Hematopoietic multipotent progenitor cell (in vitro differentiated cells): ENCODE measurements around the gene PRSS8. TPM values are rescaled to one million over a fixed set of nuclear protein-coding genes. Genes with fewer than 3 reads are reported as not detected.
"Not testable (repeated sequence)": the region's sequence is repeated elsewhere in the genome, so short reads cannot be mapped to it uniquely, and the experiment has no call there.

Experiments used
- DNase-seq, 3 donors: peaks; one replicate each; pipeline ENCODE4 v3.0.0-alpha.2; 2011 to 2015; ENCODE audit warnings: low read depth in 2 of 3, low spot score in 2 of 3
- total RNA-seq: library from RNA; depleted of rRNA; stranded (reverse); fragments of >200 nt; gene quantifications from one replicate; pipeline ENCODE4 v1.2.3, GENCODE V29; 2012

Gene PRSS8
- total RNA-seq, 1 donor: not detected

DNA sequence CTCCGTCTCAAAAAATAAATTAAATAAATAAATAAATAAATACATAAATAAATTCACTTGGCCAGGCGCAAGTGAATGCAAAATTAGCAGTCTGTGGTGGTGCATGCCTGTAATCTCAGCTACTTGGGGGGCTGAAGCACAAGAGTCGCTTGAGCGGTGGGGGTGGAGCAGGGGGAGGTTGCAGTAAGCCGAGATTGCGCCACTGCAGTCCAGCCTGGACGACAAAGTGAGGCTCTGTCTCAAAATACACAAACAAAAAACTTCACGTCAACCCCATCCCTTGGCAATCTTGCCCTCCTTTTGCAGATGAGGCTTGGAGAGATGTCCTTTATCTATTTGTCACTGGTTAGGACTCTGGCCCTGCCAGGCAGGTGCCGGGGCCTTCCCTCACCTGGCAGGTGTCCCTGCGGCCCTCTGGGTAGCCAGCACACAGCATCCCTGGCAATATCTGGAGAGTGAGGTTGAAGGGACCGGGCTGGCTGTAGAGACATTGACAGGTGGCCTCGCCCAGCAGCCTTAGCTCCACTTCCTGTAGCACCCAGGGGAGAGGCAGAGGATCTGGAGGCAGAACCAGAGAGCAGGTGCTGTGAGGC, 10.0 kb upstream of the PRSS8 start:
- DNase-seq: no peak

DNA sequence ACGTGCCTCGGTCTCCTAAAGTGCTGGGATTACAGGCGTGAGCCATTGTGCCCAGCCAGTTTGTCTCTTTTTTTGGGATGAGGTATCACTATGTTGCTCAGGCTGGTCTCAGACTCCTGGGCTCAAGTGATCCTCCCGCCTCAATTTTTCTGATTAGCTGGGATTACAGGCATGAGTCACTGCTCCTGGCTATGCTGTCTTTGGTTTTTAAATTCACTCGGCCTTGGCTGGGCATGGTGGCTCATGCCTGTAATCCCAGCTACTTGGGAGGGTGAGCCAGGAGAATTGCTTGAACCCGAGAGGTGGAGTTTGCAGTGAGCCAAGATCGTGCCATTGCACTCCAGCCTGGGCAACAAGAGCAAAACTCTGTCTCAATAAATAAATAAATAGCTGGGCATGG, 8.9 kb upstream of the PRSS8 start:
- not testable (repeated sequence) for DNase-seq

DNA sequence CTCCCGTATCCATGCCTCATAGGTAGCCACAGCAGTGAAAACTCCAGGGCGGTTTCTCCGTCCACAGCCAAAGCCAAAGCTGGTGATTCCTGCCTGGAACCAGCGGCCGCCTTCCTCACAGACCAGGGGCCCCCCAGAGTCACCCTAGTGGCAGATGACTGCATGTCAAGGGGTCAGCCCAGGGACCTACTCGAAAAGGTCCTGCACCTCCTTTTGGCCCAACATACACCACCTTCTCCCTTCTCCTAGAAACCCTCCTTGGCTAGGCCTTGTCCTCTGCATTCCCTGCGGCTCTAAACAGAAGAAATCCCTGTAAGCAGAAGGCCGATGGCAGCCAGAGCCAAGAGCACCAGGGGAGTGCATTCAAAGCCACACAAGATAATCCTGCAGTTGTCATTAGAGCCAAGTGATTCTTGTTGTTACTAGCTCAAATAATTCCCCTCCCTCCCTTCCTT, 8.2 kb upstream of the PRSS8 start:
- DNase-seq: no peak

DNA sequence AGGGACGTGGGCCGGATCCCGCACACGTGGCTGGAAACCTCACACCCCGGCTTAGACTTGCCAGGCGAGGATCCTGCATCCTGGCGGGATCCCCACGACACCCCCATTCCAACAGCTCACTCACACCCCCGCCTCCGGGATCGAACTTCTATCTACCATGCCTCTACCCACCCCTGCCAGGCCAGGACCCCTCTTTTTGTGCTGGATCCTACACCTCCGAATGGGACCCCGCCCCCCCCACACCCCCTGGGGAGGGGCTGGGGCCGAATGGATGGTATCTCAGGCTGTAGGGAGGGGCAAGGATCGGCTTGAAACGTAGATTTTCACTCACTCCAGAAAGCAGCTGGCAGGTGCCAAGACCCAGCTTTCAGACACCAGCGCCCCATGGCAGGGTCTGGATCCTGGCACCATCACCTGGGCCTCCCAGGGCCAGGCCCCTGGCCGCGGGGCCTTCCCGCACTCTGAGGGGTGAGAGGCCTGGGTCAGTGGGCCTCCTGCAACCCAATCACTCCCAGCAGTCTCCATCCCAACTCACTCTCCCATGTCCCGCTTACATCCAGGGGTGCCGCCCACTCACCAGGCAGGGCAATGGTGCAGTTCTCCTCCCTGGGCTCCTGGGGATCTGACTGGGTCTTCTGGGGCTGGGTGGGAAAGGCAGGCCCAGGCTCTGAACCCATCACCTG, 7.6 kb upstream of the PRSS8 start:
- DNase-seq: no peak

DNA sequence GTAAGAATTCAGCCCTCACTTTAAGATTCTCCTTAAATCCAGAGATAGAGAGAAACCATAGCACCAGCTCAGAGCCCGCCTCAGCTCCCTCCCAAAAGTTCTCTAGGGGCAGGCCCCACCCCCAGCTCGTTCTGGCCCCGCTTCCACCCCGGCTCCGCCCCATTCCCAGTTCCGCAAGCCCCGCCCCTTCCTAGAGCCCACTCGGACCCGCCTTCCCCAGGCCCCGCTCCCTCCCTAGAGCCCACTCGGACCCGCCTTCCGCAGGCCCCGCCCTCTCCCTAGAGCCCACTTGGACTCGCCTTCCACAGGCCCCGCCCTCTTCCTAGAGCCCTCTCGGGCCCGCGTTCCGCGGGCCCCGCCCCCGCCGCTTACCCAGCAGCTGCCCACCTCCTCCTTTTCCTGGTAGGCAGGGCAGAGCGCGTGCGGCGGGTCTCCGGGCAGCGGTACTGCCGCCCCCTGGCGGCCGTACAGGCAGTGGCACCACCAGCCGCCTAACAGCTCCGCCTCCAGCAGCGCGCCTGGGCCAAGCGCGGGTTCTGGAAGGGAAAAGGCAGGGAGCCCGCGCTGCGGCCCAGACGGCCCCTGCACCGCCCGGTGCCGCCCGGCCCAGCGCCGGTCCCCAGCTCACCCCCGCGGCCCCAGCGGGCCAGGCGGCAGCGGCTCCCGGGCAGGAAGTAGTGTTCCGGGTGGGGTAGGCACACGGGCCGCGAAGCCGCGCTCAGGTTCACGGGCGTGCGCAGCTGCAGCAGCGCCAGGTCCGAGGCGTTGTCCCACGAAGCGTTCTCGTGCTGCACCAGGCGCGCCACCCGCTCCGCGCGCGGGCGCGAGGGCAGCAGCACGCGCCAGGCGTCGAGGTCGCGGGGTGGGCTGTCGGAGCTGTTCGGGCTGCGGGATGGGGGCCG, 6.8 kb upstream of the PRSS8 start:
- DNase-seq: peak; percentile 95 to 99 (median 99)

DNA sequence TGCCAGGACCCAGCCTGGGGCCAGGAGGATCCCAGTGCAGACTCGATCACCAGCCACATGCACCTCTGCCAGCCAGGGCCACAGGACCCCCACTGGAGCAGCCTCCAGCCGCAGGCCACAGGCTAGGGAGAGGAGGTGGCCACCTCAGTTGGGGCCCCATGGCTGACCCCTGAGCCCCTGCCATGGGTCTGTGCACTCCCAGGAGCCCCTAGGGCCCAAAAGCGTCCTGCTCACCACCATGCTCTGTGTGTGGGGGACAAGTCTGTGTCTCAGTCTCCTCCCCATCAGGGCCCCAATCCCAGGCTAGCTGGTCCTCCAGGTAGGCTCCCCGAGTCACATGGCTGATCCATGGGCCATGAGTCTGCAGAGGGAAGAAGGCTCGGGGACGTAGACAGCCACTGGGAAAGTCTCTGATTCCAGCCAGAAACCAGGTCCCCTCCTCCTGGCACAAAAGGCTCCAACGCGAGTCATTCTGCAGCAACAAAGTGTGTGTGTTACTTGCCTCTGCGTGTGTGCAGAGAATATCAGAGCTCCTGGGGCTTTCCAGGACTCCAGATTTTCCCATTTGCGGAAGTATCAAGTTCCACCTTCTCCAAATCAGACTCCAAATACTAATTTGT, 6.1 kb upstream of the PRSS8 start:
- no peak for DNase-seq

DNA sequence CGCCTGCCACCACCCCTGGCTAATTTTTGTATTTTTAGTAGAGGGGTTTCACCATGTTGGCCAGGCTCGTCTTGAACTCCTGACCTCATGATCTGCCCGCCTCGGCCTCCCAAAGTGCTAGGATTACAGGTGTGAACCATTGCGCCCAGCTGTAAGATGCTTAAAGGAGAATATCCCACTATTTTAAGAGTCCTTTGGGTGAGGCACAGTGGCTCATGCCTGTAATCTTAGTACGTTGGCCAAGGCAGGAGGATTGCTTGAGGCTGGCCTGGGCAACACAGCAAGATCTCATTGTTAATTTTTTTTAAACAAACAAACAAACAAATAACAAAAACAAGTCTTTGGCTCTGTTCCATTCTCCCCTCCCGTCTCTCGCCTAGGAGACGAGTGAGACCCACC, 5.5 kb upstream of the PRSS8 start:
- DNase-seq: not testable (repeated sequence)

DNA sequence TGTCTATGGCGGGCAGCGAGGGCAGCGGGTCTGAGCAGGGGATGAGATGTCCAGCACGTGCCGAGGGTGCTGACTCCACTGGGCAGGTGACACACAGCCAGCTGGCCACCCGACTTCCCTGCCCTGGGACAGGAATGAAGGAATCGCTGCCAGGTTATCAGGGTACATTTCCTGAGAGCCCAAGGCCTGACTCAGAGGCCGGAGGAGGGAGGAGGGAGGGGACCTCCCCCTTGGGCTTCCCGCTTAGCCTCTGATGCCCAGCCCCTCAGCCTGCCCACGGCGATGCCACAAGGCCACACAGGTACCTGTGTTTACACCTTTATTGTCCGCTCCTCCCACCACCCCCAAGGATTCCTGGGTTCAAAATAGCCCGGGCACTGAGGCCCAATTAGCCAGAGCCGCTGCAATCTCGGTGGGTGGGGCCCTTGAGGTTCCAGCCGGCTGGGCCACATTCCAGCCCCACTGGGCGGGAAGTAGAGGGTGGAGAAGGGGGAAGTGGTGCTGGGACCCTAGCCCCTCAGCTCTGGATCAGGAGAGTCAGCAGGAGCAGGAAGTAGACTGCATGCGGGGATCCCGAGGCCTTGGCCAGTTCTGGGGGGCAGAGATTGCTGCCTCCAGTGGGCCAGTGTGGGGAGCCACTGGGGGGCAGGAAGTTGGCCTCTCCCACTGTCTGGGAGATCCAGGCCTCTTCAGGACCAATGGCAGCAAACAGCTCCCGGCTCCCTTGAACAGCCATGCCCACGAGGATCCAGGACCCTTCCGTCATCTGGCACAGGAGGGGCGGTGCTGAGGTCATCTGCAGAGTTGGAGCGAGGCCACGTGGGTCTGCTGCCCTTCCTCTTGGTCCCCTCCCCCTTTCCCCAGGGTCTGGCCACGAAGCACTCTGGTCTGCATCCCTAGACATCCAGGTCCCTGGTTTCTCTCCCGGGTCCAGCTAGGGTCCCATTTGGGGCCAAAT, 3.4 kb upstream of the PRSS8 start:
- no peak for DNase-seq

DNA sequence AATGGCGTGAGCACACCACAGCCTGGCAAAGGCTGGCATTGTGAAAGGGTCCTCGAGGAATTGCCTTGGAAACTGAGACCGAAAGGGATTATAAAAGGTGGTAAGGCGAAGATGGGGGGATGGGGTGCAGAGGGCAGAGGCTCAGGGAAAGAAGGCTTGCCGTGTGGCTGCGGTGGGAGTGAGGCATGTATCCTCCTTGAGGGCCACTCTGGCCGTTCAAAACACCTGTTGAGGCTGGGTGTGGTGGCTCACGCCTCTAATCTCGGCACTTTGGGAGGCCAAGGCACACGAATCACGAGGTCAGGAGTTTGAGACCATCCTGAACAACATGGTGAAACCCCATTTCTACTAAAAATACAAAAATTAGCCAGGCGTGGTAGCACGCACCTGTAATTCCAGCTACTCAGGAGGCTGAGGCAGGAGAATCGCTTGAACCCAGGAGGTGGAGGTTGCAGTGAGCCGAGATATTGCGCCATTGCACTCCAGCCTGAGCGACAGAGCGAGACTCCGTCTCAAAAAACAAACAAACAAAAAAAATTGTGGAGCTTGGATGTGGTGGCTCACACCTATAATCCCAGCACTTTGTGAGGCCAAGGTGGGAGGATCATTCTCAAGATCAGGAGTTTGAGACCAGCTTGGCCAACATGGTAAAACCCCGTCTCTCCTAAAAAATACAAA, 1.4 kb upstream of the PRSS8 start:
- DNase-seq: not testable (repeated sequence)

DNA sequence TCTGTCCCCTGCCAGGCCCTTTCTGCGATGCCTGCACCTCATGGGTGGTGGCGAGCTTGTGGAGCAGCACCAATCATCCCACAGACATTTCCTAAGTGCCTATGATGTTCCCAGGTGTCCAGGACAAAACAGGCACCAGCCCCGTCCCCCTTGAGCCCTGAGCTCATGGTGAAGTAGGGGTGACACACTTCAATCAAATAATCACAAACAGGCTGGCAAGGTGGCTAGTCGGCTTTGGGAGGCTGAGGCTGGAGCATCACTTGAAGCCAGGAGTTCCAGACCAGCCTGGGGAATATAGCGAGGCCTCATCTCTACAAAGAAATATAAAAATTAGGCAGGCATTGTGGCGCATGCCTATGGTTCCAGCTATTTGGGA, 748 bp upstream of the PRSS8 start:
- DNase-seq: no peak

DNA sequence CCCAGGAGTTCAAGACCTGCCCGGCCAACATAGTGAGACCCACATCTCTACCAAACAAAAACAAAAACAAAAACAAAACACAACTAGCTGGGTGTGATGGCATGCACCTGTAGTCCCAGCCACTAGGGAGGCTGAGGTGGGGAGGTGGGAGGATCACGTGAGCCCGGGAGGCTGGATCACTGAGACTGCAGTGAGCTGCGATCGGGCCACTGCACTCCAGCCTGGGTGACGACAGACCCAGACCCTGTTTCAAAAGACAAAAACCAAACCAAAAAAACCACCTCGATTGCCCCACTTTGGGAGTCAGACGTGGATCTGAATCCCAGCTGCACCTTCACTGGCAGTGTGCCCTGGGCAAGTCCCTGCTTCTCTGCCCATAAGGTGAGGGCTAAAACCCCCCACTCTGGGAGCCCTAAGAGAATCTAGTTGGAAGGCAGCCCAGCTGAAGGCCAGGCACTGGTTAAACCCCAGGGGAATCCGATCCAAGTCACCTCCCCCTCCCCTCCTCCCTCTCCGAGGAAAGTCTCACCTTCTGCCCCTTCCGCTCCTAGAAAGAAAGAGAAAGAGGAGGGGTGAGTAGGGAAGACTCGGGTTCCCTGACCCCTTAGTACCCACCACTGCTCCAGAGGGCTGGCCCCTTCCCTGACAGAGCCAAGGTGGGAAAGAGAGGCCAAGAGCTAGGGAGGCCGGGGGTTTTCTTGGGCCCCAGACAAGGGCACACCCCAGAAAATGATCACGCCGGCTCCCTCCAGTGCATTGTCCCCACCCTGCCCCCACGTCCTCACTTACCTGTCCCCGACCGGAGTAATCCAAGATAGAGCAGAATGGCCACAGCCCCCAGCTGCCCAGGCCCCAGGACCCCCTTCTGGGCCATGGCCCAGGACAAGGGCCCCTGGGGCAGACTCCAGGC, 647 bp downstream of the PRSS8 start:
- no peak for DNase-seq

DNA sequence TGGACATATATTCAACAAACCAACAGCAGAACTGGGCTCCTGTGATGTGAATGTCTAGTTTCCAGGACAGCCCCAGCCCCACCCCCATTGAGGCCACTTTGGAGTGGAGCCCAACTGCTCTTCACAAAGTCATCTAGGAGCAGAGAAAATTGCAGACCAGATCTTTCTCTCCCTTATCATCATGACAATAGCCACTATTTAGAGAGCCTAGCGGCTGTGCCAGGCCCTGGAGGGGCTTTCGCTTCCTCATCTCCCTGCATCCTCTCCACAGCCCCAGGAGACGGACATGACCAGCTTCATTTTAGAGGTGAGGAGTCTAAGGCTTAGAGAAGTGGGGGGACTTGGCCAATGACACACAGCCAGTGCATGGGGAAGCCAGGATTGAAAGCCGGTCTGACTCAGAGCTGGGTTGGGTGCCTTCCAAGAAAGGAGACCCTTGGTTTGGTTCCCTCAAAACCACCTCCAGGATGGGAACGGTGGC, 1.4 kb downstream of the PRSS8 start:
- no peak for DNase-seq

DNA sequence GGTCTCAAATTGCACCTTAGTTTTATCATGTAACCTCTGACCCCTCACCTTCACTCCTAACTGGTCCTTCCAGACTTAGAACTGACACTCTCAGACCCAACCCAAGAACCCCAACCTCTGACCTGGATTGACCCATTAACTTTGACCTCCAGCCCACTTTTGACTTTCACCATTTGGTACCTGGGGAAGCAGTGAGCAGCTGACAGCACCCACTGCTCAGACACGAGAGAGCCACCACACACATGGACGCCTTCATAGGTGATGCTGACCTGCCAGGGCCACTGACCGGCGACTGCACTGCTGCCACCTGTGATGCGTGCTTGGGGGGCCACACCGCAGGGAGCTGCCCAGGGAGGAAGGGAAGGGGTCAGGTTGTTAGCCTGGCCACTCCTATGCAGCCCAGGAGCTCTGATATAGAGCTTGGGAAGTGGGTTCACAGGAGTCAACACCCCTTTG, 2.5 kb downstream of the PRSS8 start:
- no peak for DNase-seq

DNA sequence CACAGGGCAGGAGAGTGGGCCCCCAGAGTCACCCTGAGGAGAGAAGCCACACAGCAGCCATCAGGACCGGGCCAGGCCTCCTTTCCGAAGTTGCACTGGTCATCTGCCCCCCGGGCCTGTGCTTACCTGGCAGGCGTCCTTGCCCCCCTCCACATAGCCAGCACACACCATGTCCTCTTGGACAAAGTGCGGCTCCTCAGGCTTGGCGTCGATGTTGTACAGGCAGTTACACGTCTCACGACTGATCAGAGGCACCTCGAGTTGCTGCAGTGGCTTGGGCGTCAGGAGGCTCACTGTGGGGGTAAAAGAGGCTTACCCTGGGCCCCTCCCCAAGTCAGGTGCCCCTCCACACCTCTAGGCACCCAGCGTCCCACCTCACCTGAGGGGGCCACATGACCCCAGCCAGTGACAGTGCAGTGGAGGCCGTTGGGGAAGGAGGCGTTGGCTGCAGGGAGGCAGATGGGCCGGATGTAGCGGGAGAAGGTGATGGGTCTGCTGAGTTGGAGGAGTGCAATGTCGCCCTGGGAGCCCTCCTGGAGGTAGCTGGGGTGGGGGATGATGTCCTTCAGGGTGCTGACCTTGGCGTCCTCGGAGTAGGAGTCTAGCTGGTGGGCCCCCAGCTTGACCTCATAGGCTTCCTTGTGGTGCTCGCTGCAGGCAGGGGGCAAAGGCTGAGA, 3.1 kb downstream of the PRSS8 start:
- no peak for DNase-seq

DNA sequence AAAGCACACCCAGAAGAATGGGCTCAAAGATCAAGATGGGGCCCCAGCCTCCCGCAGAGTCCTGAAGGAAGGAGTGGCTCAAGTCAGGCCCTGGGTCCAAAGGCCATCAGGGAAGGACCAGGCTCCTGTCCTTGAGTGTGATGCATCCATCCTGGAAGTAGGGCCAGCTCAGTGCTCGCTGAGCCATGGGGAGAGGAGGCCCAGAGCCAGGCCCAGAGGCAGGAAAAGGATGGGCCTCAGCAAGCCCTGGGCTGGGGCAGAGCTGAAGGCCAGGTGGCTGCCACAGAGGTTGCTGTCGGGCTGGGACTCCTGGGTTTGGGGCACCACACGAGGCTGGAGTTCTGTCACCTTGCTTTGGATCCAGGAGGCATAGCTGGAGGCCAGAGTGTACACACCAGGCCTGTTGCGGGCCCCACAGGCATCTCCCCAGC, 3.7 kb downstream of the PRSS8 start:
- no peak for DNase-seq

DNA sequence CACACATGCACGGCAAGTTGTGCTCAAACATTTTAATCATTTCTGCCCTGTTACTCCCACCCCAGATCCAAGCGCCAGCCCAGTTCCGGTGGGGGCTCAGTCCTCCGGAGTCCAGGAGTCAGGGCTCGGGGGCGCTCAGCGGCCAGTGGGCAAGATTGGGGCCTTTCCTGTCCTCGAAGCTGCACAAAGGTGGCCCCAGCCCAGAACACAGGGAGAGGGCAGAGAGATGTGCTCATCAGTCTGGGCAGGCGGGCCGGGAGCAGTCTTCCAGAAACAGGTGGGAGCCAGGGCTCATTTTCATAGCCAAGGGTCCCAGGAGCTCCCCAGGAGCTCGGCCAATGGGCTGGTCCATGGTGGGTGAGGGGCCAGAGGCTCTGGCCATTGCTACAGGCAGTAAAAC, 4.1 kb downstream of the PRSS8 start:
- no peak for DNase-seq

DNA sequence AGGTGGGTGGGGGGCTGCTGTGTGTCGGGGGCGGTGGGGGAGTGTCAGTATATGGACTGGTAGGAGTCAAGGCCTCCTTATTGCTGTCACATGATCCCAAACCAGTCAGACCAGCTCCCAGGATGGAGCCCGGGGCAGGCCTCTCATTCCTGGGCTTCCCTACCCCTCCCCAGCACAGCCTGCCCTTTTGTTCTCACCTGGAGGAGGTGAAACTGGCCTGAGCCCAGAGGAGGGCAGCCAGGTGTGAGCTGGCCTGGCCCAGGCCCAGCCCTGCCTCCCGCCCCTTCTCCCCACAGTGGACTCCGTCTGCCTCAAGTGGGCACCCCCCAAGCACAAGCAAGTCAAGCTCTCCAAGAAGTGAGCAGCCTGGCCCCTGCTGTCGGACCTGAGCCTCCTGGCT, 4.6 kb downstream of the PRSS8 start:
- DNase-seq: no peak
